Liver (tissue), 3 donors: Measurements from ENCODE around the gene TYRO3.

Experiments used
- GABPA ChIP-seq, 2 donors: IDR thresholded peaks in 1 of 2; conservative IDR thresholded peaks in 1 of 2; 2 replicates each; pipeline ENCODE4 v1.6.1; 2016; ENCODE audit warnings: antibody characterized with exemption in 2 of 2, mild to moderate bottlenecking in 1 of 2, moderate library complexity in 1 of 2
- MAX ChIP-seq: IDR thresholded peaks from 2 replicates; pipeline ENCODE4 v1.6.1; 2016; ENCODE audit warnings: antibody characterized with exemption
- TAF1 ChIP-seq: conservative IDR thresholded peaks from 2 replicates; pipeline ENCODE4 v1.6.1; 2016; ENCODE audit warnings: antibody characterized with exemption, mild to moderate bottlenecking
- TF ChIP-seq, protein P1 (sequence below): fragments of 150-350 bp; IDR thresholded peaks from 2 replicates; pipeline ENCODE4 v1.5.1; 2017; ENCODE audit warnings: improper control_type of control experiment, low read depth, low read length; ENCODE audit not compliant: missing input control
- donor health status: healthy.
- donor health status: healthy.

GRCh38 chr15:41567261-41567660 is 8.2 kb downstream of the TYRO3 start:
- TF ChIP-seq TAF1 (no peak), MAX (no peak), GABPA (IDR thresholded peaks at IDR 0.05 in 1 of 2, conservative IDR thresholded peaks at IDR 0.05 in 1 of 2) (no peak)
- TF ChIP-seq, protein P1, sequence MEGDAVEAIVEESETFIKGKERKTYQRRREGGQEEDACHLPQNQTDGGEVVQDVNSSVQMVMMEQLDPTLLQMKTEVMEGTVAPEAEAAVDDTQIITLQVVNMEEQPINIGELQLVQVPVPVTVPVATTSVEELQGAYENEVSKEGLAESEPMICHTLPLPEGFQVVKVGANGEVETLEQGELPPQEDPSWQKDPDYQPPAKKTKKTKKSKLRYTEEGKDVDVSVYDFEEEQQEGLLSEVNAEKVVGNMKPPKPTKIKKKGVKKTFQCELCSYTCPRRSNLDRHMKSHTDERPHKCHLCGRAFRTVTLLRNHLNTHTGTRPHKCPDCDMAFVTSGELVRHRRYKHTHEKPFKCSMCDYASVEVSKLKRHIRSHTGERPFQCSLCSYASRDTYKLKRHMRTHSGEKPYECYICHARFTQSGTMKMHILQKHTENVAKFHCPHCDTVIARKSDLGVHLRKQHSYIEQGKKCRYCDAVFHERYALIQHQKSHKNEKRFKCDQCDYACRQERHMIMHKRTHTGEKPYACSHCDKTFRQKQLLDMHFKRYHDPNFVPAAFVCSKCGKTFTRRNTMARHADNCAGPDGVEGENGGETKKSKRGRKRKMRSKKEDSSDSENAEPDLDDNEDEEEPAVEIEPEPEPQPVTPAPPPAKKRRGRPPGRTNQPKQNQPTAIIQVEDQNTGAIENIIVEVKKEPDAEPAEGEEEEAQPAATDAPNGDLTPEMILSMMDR = no peak
